ENCODE measurements around the gene EXOC6B. TPM values are rescaled to one million over a fixed set of nuclear protein-coding genes. Genes with fewer than 3 reads are reported as not detected.

EXOC6B gene
- total RNA-seq, 1 donor from 2014 or later, result 139 TPM

GRCh38 chr2:72139874-72140620 lies 685.8 kb downstream of the EXOC6B start:
- Histone ChIP-seq H3K4me3 (no peak overlapping the region), H3K4me1 (peaks cover 55% of the 10 kb centered on the region), H3K36me3 (no peaks in the 10 kb centered on the region), H3K27ac (replicated peaks) (no peak overlapping the region), H3K27me3 (ENCODE audit: low read depth) (peaks cover 12% of the 10 kb centered on the region), H3K9me3 (replicated peaks) (no peaks in the 10 kb centered on the region)
- TF ChIP-seq CTCF (IDR thresholded peaks at IDR 0.05; ENCODE audit: borderline replicate concordance), result no peak
- DNase-seq, result peak; percentile 9
- intact Hi-C loops (cut with micrococcal nuclease), result loop anchor here (10.0 kb wide), 1 partner anchor 595 kb away; no protein-coding TSS in a partner anchor

- H3K36me3 ChIP-seq, result no peaks in the 10 kb centered on the region
- H3K9me3 ChIP-seq (replicated peaks), result no peaks in the 10 kb centered on the region
- intact Hi-C loops (cut with micrococcal nuclease), result no loop called here
Measured at GRCh38 chr2:72139471-72139873, 686.4 kb downstream of the EXOC6B start.

GRCh38 chr2:72138921-72139381 lies 686.9 kb downstream of the EXOC6B start:
- DNase-seq, result peak; percentile 4
- H3K4me3 ChIP-seq, result no peak overlapping the region
- intact Hi-C loops (cut with micrococcal nuclease), result no loop called here
- no peaks in the 10 kb centered on the region for H3K36me3 ChIP-seq
- no peaks in the 10 kb centered on the region for H3K9me3 ChIP-seq (replicated peaks)
- no peak overlapping the region for H3K27ac ChIP-seq (replicated peaks)
- H3K4me1 ChIP-seq, result peaks cover 44% of the 10 kb centered on the region
- TF ChIP-seq CTCF (IDR thresholded peaks at IDR 0.05; ENCODE audit: borderline replicate concordance), result no peak
- H3K27me3 ChIP-seq (ENCODE audit: low read depth), result peaks cover 1% of the 10 kb centered on the region

More at GRCh38 chr2:72139471-72139873, 686.4 kb downstream of the EXOC6B start:
- DNase-seq, result no peak
- no peak for TF ChIP-seq CTCF (IDR thresholded peaks at IDR 0.05; ENCODE audit: borderline replicate concordance)
- Histone ChIP-seq H3K4me1 (peaks cover 49% of the 10 kb centered on the region), H3K4me3 (no peak overlapping the region), H3K27ac (replicated peaks) (no peak overlapping the region), H3K27me3 (ENCODE audit: low read depth) (peaks cover 7% of the 10 kb centered on the region)

GRCh38 chr2:72138011-72138881 lies 687.6 kb downstream of the EXOC6B start:
- TF ChIP-seq CTCF (IDR thresholded peaks at IDR 0.05; ENCODE audit: borderline replicate concordance), result no peak
- Histone ChIP-seq H3K9me3 (replicated peaks) (no peaks in the 10 kb centered on the region), H3K4me3 (peak overlapping the region; percentile 17), H3K27ac (replicated peaks) (no peak overlapping the region), H3K4me1 (peaks cover 37% of the 10 kb centered on the region), H3K36me3 (no peaks in the 10 kb centered on the region), H3K27me3 (ENCODE audit: low read depth) (no peaks in the 10 kb centered on the region)
- peak; percentile 18 for DNase-seq
- intact Hi-C loops (cut with micrococcal nuclease), result no loop called here

- peak; percentile 93 for TF ChIP-seq CTCF (IDR thresholded peaks at IDR 0.05; ENCODE audit: borderline replicate concordance)
- Histone ChIP-seq H3K36me3 (no peaks in the 10 kb centered on the region), H3K27ac (replicated peaks) (no peak overlapping the region), H3K9me3 (replicated peaks) (no peaks in the 10 kb centered on the region), H3K4me1 (peaks cover 30% of the 10 kb centered on the region), H3K27me3 (ENCODE audit: low read depth) (peaks cover 5% of the 10 kb centered on the region), H3K4me3 (peak overlapping the region; percentile 17)
- peak; percentile 61 for DNase-seq
- intact Hi-C loops (cut with micrococcal nuclease), result no loop called here
Measured at GRCh38 chr2:72137498-72138010, 688.3 kb downstream of the EXOC6B start.

Data from left ventricle myocardium inferior (tissue), 1 donor.